HG02885 (cell line): ENCODE results near the gene SLC26A8.
"Not testable (repeated sequence)": the region's sequence is repeated elsewhere in the genome, so short reads cannot be mapped to it uniquely, and the experiment has no call there.

ENCODE experiments used
- ATAC-seq: cut with Tn5 transposase; IDR thresholded peaks from one replicate; pipeline ENCODE4 v1.9.1; 2021; ENCODE audit warnings: mild to moderate bottlenecking; ENCODE audit not compliant: unreplicated experiment, poor library complexity

SLC26A8 gene

GRCh38 chr6:36050947-36051710, 26.7 kb upstream of the SLC26A8 start:
- ATAC-seq = no peak

- ATAC-seq = no peak
These were observed 25.9 kb upstream of the SLC26A8 start for GRCh38 chr6:36050305-36050704.

GRCh38 chr6:36049582-36049981, 25.1 kb upstream of the SLC26A8 start:
- no peak for ATAC-seq

GRCh38 chr6:36042618-36043260, 18.3 kb upstream of the SLC26A8 start:
- ATAC-seq = no peak

- no peak for ATAC-seq
These were observed 16.5 kb upstream of the SLC26A8 start for GRCh38 chr6:36040958-36041357.

GRCh38 chr6:36039112-36039511, 14.7 kb upstream of the SLC26A8 start:
- ATAC-seq = no peak

GRCh38 chr6:36038120-36038876, 13.9 kb upstream of the SLC26A8 start:
- no peak for ATAC-seq

- ATAC-seq = no peak
These were observed 10.8 kb upstream of the SLC26A8 start for GRCh38 chr6:36035225-36035624.

GRCh38 chr6:36034441-36034840, 10.0 kb upstream of the SLC26A8 start:
- no peak for ATAC-seq

- ATAC-seq = no peak
These were observed 9.5 kb upstream of the SLC26A8 start for GRCh38 chr6:36033935-36034334.

GRCh38 chr6:36033144-36033543, 8.7 kb upstream of the SLC26A8 start:
- ATAC-seq = not testable (repeated sequence)

- no peak for ATAC-seq
These were observed 7.8 kb upstream of the SLC26A8 start for GRCh38 chr6:36032261-36032660.

- no peak for ATAC-seq
These were observed 5.0 kb upstream of the SLC26A8 start for GRCh38 chr6:36029464-36029863.

- ATAC-seq = no peak
These were observed 4.5 kb upstream of the SLC26A8 start for GRCh38 chr6:36028877-36029324.

GRCh38 chr6:36028088-36028876, 3.8 kb upstream of the SLC26A8 start:
- peak; percentile 19 for ATAC-seq

- peak; percentile 90 for ATAC-seq
These were observed 3.2 kb upstream of the SLC26A8 start, which contains the start of gene MAPK14 for GRCh38 chr6:36027501-36028087. Gene MAPK14, plus strand, starts transcription at chr6:36027808. Its CDS starts 350 bp downstream, at chr6:36028158.

- no peak for ATAC-seq
These were observed 1.5 kb upstream of the SLC26A8 start for GRCh38 chr6:36025932-36026327.

GRCh38 chr6:36025260-36025931, 955 bp upstream of the SLC26A8 start:
- ATAC-seq = no peak

GRCh38 chr6:36020154-36020553, 4.3 kb downstream of the SLC26A8 start:
- ATAC-seq = no peak
